SK-N-SH (cell line): Measurements from ENCODE around the gene PKIB. TPM values are rescaled to one million over a fixed set of nuclear protein-coding genes. Genes with fewer than 3 reads are reported as not detected.

Experiments
- CTCF ChIA-PET: fragments of 300-600, 350-600 bp; formaldehyde crosslinking; extraction: SDS; loops from one replicate; lab custom pipeline; 2021; lab: Yijun Ruan, JAX
- POLR2A ChIA-PET: fragments of 350-600 bp; sonication (Branson Sonifier 250); formaldehyde crosslinking; extraction: SDS; loops from one replicate; lab custom pipeline; 2020; ENCODE audit warnings: antibody characterized with exemption, inconsistent platforms; lab: Yijun Ruan, JAX
- DNase-seq: peaks from one replicate; pipeline ENCODE4 v3.0.0; 2012
- H2AFZ ChIP-seq: fragments of 200-600 bp; sonication (generic); 2 replicates; pipeline ENCODE4 v1.8.1; 2016; ENCODE audit warnings: antibody characterized with exemption, mild to moderate bottlenecking, low read depth
- H3F3A ChIP-seq: fragments of 200-600 bp; sonication (generic); replicated peaks from 2 replicates; pipeline ENCODE3; 2016; ENCODE audit warnings: antibody characterized with exemption, mild to moderate bottlenecking; ENCODE audit not compliant: insufficient read depth
- H3K27ac ChIP-seq, 2 experiments: fragments of 200-500 bp in 1 of 2; fragments of 200-600 bp in 1 of 2; sonication (Bioruptor generic) in 1 of 2; sonication (generic), shearing (Covaris generic) in 1 of 2; 2 replicates each; pipeline versions ENCODE4 v1.5.1 to v1.6.1; 2014 to 2016; ENCODE audit warnings: low read depth in 2 of 2, inconsistent platforms in 1 of 2, low read length in 1 of 2, mild to moderate bottlenecking in 1 of 2, mixed read lengths in 1 of 2
- H3K27me3 ChIP-seq: fragments of 200-600 bp; sonication (generic), shearing (Covaris generic); 2 replicates; pipeline ENCODE4 v1.6.1; 2016; ENCODE audit warnings: mixed run types; ENCODE audit not compliant: insufficient read depth
- H3K36me3 ChIP-seq, 2 experiments: fragments of 200-500 bp in 1 of 2; fragments of 200-600 bp in 1 of 2; sonication (Bioruptor generic) in 1 of 2; sonication (generic) in 1 of 2; replicated peaks in 1 of 2; 2 replicates each; pipeline versions ENCODE3 to v1.5.1; 2014 to 2016; ENCODE audit warnings: low read length in 1 of 2, mild to moderate bottlenecking in 1 of 2; ENCODE audit not compliant: insufficient read depth in 2 of 2, control insufficient read depth in 1 of 2
- H3K4me1 ChIP-seq, 2 experiments: fragments of 200-500 bp in 1 of 2; fragments of 200-600 bp in 1 of 2; sonication (Bioruptor generic) in 1 of 2; sonication (generic), shearing (Covaris generic) in 1 of 2; 2 replicates each; pipeline versions ENCODE4 v1.5.1 to v1.6.1; 2014 to 2016; ENCODE audit warnings: low read depth in 1 of 2, low read length in 1 of 2, mixed run types in 1 of 2; ENCODE audit not compliant: insufficient read depth in 2 of 2, control insufficient read depth in 1 of 2
- H3K4me2 ChIP-seq: fragments of 200-600 bp; sonication (generic), shearing (Covaris generic); 2 replicates; pipeline ENCODE4 v1.6.1; 2017; ENCODE audit warnings: mixed run types
- H3K4me3 ChIP-seq, 2 experiments: fragments of 200-500 bp in 1 of 2; fragments of 200-600 bp in 1 of 2; sonication (Bioruptor generic) in 1 of 2; sonication (generic), shearing (Covaris generic) in 1 of 2; 2 replicates each; pipeline versions ENCODE4 v1.5.1 to v1.8.1; 2014 to 2016; ENCODE audit warnings: low read depth in 2 of 2, inconsistent platforms in 1 of 2, low read length in 1 of 2, mild to moderate bottlenecking in 1 of 2, mixed read lengths in 1 of 2, moderate library complexity in 1 of 2
- H3K79me2 ChIP-seq: fragments of 200-600 bp; sonication (generic); 2 replicates; pipeline ENCODE4 v1.8.1; 2017; ENCODE audit warnings: mild to moderate bottlenecking; ENCODE audit not compliant: insufficient read depth
- H3K9ac ChIP-seq: fragments of 200-600 bp; sonication (generic); 2 replicates; pipeline ENCODE4 v1.6.1; 2017; ENCODE audit warnings: mixed run types
- H3K9me2 ChIP-seq: fragments of 200-600 bp; sonication (generic); 2 replicates; pipeline ENCODE4 v1.6.1; 2017; ENCODE audit warnings: mixed run types
- H3K9me3 ChIP-seq: fragments of 200-600 bp; sonication (generic); 2 replicates; pipeline ENCODE4 v1.6.1; 2017; ENCODE audit warnings: mixed run types, mild to moderate bottlenecking, moderate library complexity
- H4K20me1 ChIP-seq: fragments of 200-600 bp; sonication (generic); 2 replicates; pipeline ENCODE4 v1.6.1; 2017; ENCODE audit warnings: mild to moderate bottlenecking, mixed run types; ENCODE audit not compliant: insufficient read depth
- ELF1 ChIP-seq: IDR thresholded peaks from 2 replicates; pipeline ENCODE4 v1.4.0; 2012
- EP300 ChIP-seq, 2 experiments: IDR thresholded peaks; 2 replicates each; pipeline versions ENCODE4 v1.4.0 to v1.6.1; 2012; ENCODE audit warnings: borderline replicate concordance in 1 of 2, low read depth in 1 of 2, low read length in 1 of 2
- FOSL2 ChIP-seq: IDR thresholded peaks from 2 replicates; pipeline ENCODE4 v1.4.0; 2012; ENCODE audit warnings: low read depth, mild to moderate bottlenecking, moderate library complexity, borderline replicate concordance
- GABPA ChIP-seq: IDR thresholded peaks from 2 replicates; pipeline ENCODE4 v1.4.0; 2012; ENCODE audit warnings: low read depth, mild to moderate bottlenecking
- GATA2 ChIP-seq: sonication (generic); formaldehyde crosslinking; IDR thresholded peaks from 2 replicates; pipeline ENCODE4 v1.5.0; 2020; ENCODE audit warnings: mild to moderate bottlenecking, missing genetic modification reagents
- JUND ChIP-seq: IDR thresholded peaks from 2 replicates; pipeline ENCODE4 v1.4.0; 2012
- MAX ChIP-seq: IDR thresholded peaks from 2 replicates; pipeline ENCODE4 v1.4.0; 2012; ENCODE audit warnings: low read depth
- MEF2A ChIP-seq: IDR thresholded peaks from 2 replicates; pipeline ENCODE4 v1.4.0; 2012; ENCODE audit warnings: low read depth, borderline replicate concordance
- MXI1 ChIP-seq: IDR thresholded peaks from 2 replicates; pipeline ENCODE4 v1.6.1; 2012; ENCODE audit warnings: mild to moderate bottlenecking, low read depth, low read length, improper control_type of control experiment
- RAD21 ChIP-seq: IDR thresholded peaks from 2 replicates; pipeline ENCODE4 v1.6.1; 2012; ENCODE audit warnings: mild to moderate bottlenecking, low read length
- RCOR1 ChIP-seq: fragments of 150-350 bp; IDR thresholded peaks from 2 replicates; pipeline ENCODE4 v1.6.1; 2017; ENCODE audit warnings: antibody characterized with exemption, low read length
- REST ChIP-seq: IDR thresholded peaks from 2 replicates; pipeline ENCODE4 v1.6.1; 2012; ENCODE audit warnings: mild to moderate bottlenecking, low read depth, low read length, moderate library complexity
- RXRA ChIP-seq: IDR thresholded peaks from 2 replicates; pipeline ENCODE4 v1.4.0; 2012; ENCODE audit warnings: low read depth, mild to moderate bottlenecking, borderline replicate concordance
- SIN3A ChIP-seq: IDR thresholded peaks from 2 replicates; pipeline ENCODE4 v1.6.1; 2012; ENCODE audit warnings: low read depth, mild to moderate bottlenecking, low read length, moderate library complexity, borderline replicate concordance
- SMC3 ChIP-seq: IDR thresholded peaks from 2 replicates; pipeline ENCODE4 v1.6.1; 2012; ENCODE audit warnings: low read depth, low read length, improper control_type of control experiment
- TEAD4 ChIP-seq: IDR thresholded peaks from 2 replicates; pipeline ENCODE4 v1.4.0; 2012; ENCODE audit warnings: mild to moderate bottlenecking, borderline replicate concordance; ENCODE audit not compliant: insufficient read depth
- YY1 ChIP-seq: IDR thresholded peaks from 2 replicates; pipeline ENCODE4 v1.4.0; 2012; ENCODE audit warnings: low read depth, mild to moderate bottlenecking
- WGBS: methylation state at CpG from one replicate; pipeline ENCODE4 v1.1.6; 2017; ENCODE audit warnings: low lambda C conversion rate; 5-methylcytosine and 5-hydroxymethylcytosine counted together
- polyA plus RNA-seq, 3 experiments: library from polyadenylated mRNA; depleted of rRNA; stranded (reverse); fragments of >200 nt; gene quantifications; 2 replicates each; pipeline ENCODE4 v1.2.3, GENCODE V29; 2012
- TF ChIP-seq, protein P1 (sequence below): IDR thresholded peaks from 2 replicates; pipeline ENCODE4 v1.4.0; 2012; ENCODE audit warnings: low read depth, borderline replicate concordance
- TF ChIP-seq, protein P2 (sequence below): IDR thresholded peaks from 2 replicates; pipeline ENCODE4; 2012

PKIB gene
- polyA plus RNA-seq, 1 of the 3 experiments (the other 2 are of a cell fraction) = 0.30 TPM

GRCh38 chr6:122758927-122759334 is 148.7 kb downstream of the PKIB start:
- Histone ChIP-seq H3K36me3 (no peaks in the 10 kb centered on the region), H3K9ac (no peak overlapping the region), H3K27me3 (no peaks in the 10 kb centered on the region), H3K4me3 (no peak overlapping the region), H3K4me2 (no peak overlapping the region), H3K9me2 (no peaks in the 10 kb centered on the region), H3K9me3 (no peaks in the 10 kb centered on the region), H3F3A (no peaks in the 10 kb centered on the region), H2AFZ (no peak overlapping the region), H3K4me1 (no peaks in the 10 kb centered on the region), H3K27ac (no peak overlapping the region), H3K79me2 (no peaks in the 10 kb centered on the region), H4K20me1 (no peaks in the 10 kb centered on the region)
- WGBS = 0% methylated on average over 1 of the region's 1 CpG
- CTCF ChIA-PET = no interaction called here
- POLR2A ChIA-PET = no interaction called here
- no peak for TF ChIP-seq GATA2 (CRISPR knock-in tag)
- TF ChIP-seq, protein P1, sequence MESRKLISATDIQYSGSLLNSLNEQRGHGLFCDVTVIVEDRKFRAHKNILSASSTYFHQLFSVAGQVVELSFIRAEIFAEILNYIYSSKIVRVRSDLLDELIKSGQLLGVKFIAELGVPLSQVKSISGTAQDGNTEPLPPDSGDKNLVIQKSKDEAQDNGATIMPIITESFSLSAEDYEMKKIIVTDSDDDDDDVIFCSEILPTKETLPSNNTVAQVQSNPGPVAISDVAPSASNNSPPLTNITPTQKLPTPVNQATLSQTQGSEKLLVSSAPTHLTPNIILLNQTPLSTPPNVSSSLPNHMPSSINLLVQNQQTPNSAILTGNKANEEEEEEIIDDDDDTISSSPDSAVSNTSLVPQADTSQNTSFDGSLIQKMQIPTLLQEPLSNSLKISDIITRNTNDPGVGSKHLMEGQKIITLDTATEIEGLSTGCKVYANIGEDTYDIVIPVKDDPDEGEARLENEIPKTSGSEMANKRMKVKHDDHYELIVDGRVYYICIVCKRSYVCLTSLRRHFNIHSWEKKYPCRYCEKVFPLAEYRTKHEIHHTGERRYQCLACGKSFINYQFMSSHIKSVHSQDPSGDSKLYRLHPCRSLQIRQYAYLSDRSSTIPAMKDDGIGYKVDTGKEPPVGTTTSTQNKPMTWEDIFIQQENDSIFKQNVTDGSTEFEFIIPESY = no peak
- no peak for TF ChIP-seq ELF1
- TF ChIP-seq REST = no peak
- no peak for TF ChIP-seq SMC3
- TF ChIP-seq EP300 (IDR thresholded peaks at IDR 0.05; ENCODE audit: borderline replicate concordance in 1 of 2, low read depth in 1 of 2, low read length in 1 of 2) = no peak
- no peak for TF ChIP-seq MEF2A
- TF ChIP-seq RXRA = no peak
- TF ChIP-seq SIN3A = no peak
- TF ChIP-seq GABPA = no peak
- TF ChIP-seq RAD21 = no peak
- TF ChIP-seq JUND = no peak
- no peak for TF ChIP-seq FOSL2
- no peak for TF ChIP-seq MAX
- no peak for TF ChIP-seq RCOR1
- TF ChIP-seq, protein P2, sequence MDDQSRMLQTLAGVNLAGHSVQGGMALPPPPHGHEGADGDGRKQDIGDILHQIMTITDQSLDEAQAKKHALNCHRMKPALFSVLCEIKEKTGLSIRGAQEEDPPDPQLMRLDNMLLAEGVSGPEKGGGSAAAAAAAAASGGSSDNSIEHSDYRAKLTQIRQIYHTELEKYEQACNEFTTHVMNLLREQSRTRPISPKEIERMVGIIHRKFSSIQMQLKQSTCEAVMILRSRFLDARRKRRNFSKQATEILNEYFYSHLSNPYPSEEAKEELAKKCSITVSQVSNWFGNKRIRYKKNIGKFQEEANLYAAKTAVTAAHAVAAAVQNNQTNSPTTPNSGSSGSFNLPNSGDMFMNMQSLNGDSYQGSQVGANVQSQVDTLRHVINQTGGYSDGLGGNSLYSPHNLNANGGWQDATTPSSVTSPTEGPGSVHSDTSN = no peak
- no peak for TF ChIP-seq YY1
- TF ChIP-seq MXI1 = no peak
- TF ChIP-seq TEAD4 = no peak
- DNase-seq = no peak
